HG03432 (cell line): Measurements from ENCODE around the gene MUC5AC.

ENCODE experiments used
- ATAC-seq: cut with Tn5 transposase; IDR thresholded peaks from one replicate; pipeline ENCODE4 v1.9.1; 2021; ENCODE audit warnings: mild to moderate bottlenecking, moderate library complexity; ENCODE audit not compliant: unreplicated experiment

Gene MUC5AC

DNA sequence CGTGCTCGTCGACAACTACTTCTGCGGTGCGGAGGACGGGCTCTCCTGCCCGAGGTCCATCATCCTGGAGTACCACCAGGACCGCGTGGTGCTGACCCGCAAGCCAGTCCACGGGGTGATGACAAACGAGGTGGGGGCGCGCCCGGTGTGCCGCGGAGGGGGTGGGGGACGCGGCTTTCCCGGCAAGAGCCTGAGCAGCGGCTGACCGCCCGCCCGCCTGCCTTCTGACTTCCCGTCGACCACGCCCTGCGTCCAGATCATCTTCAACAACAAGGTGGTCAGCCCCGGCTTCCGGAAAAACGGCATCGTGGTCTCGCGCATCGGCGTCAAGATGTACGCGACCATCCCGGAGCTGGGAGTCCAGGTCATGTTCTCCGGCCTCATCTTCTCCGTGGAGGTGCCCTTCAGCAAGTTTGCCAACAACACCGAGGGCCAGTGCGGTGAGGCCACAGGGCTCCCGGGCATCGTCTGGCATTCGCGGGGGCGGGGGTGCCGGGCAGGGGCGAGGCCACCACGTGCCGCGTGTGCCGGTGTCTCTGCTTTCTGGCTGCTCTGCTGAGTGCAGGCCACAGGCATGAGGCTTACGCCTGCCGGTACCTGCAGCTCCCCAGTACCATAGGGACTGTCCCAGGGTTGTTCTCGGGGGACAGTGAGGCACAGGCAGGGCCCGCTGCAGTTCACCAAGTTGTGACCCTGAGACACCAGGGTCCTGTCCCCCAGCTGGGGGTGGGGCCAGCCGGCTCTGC lies 36.7 kb downstream of the MUC5AC start:
- ATAC-seq, result no peak

DNA sequence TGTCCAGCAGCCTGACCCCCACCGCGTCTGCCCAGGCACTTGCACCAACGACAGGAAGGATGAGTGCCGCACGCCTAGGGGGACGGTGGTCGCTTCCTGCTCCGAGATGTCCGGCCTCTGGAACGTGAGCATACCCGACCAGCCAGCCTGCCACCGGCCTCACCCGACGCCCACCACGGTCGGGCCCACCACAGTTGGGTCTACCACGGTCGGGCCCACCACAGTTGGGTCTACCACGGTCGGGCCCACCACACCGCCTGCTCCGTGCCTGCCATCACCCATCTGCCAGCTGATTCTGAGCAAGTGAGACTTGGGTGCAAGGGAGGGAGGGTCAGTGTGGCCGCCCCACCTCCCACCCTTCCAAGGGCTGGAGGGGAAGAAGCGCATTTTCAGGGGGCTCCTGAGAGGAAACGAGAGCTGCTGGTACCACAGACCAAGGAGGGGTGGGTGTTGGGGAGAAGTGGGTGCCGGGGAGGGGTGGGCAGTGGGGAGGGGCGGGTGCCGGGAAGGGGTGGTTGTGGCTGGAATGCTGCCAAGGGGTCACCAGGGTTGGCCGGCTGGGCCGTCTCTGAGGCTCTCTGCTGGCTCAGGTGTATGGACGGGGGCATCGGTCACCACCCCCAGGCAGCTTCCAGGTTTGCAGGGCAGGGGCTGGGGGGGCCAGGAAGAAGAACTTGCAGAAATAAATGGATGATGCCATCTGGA lies 37.4 kb downstream of the MUC5AC start:
- no peak for ATAC-seq

DNA sequence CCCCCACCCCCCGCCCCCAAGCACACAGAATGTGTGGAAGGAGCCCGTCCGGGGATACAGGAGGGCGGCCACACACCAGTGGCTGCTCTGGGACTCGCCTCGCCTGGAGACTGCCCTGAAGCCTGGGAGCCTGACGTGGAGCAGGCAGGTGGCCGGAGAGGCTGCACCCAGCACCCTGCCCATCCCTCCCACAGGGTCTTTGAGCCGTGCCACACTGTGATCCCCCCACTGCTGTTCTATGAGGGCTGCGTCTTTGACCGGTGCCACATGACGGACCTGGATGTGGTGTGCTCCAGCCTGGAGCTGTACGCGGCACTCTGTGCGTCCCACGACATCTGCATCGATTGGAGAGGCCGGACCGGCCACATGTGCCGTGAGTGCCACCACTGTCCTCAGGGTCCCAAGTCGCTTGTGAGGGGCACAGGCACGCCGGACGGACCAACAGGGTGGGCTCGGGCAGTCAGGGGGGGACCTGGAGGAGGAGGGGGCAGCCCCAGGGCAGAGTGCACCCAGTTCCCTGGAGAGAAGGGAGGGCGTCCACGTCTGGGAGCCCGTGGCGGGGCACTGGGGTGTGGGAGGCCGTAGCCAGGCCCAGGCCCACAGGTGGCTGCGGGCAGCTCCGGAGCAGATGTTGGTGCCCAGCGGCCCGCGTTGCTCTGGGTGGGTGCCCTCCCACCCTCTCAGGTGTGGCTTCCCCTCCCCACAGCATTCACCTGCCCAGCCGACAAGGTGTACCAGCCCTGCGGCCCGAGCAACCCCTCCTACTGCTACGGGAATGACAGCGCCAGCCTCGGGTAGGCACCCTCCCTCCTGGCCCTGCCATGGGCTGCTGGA lies 38.1 kb downstream of the MUC5AC start:
- no peak for ATAC-seq

DNA sequence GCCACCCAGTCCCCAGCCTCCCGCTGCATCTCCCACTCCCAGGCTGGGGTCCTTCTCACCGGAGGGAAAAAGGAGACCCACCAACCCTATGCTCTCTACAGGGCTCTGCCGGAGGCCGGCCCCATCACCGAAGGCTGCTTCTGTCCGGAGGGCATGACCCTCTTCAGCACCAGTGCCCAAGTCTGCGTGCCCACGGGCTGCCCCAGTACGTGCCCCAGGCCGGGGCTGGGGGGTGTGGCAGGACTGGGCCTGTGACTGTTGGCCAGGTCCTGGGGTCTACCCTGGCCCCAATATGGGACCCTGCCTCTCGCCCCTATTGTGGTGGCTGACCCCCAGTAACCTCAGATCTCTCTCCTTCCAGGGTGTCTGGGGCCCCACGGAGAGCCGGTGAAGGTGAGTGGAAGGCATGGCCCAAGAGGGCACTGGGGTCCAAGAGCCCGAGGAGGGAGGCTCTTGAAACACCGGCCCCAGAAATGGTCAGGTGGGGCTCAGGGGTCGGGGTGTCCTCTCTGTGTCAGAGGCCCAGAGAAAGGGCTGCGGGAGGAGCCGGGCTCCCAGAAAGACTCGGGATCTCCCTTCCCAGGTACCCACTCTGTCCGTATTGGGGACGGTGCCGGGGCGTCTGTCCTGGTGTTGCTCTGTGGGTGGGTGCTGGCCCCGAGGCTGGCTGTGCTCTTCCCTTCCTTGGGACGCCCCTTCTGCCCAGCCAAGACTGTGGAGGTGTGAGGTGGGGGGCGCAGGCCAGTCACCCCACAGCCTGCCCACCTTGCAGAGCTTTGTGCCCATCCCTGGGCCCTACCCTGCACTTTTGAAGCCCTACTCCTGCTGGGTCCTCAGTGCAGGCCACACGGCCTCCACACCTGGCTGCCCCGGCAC lies 39.0 kb downstream of the MUC5AC start:
- ATAC-seq, result no peak

DNA sequence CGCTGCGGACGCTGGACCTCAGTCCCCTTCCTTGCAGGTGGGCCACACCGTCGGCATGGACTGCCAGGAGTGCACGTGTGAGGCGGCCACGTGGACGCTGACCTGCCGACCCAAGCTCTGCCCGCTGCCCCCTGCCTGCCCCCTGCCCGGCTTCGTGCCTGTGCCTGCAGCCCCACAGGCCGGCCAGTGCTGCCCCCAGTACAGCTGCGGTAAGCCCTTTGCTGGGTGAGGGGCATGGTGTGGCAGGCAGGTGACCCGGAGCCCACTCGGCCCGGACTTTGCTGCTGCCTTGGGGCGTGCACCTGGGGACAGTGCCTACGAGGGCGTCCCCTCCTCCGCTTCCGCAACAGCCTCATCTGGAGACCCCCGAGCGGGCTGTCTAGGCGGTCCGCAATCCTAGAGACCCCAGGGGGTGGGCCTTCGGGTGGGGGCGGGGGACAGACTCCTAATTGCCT lies 39.7 kb downstream of the MUC5AC start:
- no peak for ATAC-seq

DNA sequence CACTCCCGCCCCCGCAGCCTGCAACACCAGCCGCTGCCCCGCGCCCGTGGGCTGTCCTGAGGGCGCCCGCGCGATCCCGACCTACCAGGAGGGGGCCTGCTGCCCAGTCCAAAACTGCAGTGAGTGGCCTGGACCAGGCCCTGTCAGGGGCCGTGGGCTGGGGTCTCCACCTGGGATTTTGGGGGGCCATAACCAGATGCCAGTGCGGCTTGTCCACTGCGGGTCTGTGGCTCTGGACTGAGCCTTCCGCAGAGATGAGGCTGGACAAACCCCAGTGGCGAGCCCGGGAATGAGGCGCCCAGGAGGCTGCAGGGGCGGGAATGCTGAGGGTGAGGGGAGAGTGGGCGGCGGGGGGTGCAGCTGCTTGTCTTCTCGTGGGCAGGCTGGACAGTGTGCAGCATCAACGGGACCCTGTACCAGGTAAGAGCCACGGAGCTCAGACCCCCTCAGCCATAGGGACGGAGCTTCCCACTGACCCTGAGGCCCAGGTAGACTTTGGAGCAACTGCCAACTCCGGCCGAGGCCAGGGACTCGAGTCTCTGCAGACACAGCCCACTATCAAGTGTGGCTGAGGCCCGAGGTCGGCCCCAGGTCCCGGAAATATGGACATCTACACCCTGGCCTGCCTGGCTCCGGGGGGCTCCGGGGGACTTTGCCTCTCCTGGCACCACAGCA lies 40.3 kb downstream of the MUC5AC start:
- ATAC-seq, result no peak

DNA sequence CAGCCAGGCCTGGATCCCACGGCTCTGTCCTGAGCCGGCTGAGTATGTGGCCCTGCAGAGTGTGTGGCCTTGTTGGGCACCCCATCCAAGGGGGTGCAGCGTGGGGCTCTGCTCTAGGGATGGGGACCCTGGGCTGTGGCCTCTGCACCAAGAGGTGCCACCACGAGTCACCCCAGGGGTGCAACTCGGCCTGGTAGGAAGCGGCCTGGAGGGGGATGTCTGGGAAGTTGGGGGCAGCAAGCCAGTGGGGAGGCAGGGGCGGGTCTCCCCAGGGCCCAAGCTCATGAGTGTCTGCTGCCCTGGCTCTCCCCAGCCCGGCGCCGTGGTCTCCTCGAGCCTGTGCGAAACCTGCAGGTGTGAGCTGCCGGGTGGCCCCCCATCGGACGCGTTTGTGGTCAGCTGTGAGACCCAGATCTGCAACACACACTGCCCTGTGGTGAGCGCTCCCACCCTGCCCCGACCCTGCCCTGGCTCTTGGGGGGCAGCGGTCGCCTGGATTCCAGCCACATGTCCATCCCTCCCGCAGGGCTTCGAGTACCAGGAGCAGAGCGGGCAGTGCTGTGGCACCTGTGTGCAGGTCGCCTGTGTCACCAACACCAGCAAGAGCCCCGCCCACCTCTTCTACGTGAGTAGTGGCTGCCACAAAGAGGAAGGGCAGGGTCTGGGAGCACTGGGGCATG lies 40.9 kb downstream of the MUC5AC start:
- no peak for ATAC-seq

DNA sequence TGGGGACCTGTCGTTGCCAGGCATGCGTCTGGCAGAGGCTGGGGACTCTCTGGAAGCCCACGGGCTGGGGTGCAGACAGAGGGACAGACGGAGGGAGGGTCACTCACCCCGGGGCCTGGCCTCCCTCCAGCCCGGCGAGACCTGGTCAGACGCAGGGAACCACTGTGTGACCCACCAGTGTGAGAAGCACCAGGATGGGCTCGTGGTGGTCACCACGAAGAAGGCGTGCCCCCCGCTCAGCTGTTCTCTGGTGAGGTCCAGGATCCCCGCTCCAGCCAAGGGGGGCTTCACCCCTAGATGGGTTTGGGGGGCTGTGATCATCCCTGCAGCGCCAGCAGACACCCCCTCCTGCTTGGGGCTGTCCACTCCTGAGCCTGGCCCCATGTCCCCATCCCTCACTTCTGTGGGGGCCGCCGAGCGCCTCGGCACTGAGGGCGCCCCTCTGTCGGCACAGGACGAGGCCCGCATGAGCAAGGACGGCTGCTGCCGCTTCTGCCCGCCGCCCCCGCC lies 41.5 kb downstream of the MUC5AC start:
- ATAC-seq, result no peak

DNA sequence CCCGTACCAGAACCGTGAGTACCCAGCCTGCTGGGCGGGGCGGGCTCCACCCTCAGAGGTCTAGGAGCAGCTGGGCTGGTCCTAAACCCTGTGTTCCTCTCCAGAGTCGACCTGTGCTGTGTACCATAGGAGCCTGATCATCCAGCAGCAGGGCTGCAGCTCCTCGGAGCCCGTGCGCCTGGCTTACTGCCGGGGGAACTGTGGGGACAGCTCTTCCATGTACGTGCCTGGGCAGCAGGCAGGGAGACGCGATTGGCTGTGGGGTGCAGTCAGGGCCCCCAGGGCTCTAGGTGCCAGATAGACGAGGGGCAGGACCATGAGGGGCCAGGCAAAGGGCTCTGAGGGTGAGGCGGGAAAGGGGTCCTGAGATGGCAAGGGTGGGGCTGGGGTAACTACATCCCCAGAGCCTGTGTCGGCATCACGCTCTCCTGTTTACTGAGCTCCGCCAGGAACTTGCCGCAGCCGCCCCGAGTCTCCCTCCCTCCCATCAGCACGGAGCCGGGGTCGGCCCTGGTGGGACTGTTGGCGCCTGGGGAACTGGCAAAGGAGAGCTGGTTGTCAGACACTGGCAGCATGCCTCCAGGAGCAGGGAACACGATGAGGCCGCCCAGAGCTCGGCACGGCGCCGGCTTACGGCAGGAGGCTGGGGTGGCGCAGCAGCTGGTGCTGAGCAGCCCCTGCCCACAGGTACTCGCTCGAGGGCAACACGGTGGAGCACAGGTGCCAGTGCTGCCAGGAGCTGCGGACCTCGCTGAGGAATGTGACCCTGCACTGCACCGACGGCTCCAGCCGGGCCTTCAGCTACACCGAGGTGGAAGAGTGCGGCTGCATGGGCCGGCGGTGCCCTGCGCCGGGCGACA lies 42.2 kb downstream of the MUC5AC start:
- ATAC-seq, result no peak

DNA sequence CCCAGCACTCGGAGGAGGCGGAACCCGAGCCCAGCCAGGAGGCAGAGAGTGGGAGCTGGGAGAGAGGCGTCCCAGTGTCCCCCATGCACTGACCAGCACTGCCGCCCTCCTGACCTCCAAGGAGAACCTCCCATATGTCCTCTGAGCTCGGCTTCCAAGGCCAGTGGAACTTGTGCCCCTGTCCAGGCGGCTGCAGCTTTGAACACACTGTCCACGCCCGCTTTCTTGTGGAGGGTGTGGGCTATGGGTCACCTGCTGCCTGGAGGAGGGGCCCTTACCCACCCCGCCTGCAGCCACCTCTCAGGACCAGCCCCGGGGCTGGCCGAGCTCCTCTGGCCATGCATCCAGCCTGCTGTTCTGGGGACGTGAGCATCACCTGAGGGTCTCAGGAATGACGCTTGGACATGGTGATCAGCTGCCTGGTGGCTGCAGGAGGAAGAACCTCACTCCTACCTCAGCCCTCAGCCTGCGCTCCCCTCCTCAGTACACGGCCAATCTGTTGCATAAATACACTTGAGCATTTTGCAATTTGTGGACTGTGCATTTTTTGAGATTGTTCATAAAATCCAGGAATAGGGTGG lies 42.9 kb downstream of the MUC5AC start:
- ATAC-seq, result no peak

DNA sequence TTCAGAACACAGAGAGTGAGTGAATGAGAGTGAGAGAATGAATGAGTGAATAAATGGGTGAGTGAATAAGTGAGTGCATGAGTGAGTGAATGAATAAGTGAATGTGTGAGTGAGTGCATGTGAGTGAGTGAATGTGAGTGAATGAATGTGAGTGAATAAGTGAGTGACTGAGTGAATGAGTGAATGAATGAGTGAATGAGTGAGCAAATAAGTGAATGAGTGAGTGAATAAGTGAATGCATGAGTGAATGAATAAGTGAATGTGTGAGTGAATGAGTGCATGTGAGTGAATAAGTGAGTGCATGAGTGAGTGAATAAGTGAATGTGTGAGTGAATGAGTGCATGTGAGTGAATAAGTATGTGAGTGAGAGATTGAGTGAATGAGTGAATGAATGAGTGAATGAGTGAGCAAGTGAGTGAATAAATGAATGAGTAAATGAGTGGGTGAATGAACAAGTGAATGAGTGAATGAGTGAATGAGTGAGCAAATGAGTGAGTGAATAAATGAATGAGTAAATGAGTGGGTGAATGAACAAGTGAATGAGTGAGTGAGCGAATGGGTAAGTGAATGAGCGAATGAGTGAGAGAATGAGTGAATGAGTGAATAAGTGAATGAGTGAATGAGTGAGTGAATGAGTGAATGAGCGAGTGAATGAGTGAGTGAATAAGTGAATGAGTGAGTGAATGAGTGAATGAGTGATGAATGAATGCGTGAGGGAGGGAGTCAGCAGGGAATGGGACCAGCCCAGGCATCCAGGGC lies 43.8 kb downstream of the MUC5AC start:
- ATAC-seq, result no peak

DNA sequence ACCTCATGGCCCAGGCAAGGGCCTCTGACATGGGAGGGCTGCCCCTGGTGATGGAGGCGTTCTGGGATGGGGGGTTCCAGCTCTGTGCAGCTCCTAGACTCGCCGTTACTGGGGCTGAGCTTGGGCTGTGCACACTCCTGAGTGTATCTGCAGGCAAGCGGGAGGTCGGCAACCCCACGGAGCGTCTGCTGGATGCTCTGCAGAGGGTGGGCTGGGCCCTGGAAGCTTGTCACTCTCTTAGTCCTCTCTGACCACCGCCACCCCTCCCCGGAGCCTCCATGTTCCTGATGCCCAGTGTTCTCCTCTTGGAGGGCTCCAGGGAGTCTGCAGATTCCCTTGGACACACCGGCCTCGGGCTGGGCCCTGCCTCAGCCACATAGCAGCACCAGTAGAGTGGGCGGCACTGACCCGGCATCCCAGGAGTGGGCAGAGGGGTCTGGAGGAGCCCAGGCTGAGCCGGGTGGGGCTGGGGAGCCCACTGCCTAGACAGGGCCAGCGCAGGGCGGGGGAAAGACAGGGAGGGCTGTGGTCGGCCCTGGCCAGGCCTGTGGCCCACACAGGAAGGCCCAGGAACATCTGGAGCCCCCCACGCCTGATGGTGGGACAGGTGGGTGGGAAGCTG lies 44.5 kb downstream of the MUC5AC start:
- ATAC-seq, result no peak

DNA sequence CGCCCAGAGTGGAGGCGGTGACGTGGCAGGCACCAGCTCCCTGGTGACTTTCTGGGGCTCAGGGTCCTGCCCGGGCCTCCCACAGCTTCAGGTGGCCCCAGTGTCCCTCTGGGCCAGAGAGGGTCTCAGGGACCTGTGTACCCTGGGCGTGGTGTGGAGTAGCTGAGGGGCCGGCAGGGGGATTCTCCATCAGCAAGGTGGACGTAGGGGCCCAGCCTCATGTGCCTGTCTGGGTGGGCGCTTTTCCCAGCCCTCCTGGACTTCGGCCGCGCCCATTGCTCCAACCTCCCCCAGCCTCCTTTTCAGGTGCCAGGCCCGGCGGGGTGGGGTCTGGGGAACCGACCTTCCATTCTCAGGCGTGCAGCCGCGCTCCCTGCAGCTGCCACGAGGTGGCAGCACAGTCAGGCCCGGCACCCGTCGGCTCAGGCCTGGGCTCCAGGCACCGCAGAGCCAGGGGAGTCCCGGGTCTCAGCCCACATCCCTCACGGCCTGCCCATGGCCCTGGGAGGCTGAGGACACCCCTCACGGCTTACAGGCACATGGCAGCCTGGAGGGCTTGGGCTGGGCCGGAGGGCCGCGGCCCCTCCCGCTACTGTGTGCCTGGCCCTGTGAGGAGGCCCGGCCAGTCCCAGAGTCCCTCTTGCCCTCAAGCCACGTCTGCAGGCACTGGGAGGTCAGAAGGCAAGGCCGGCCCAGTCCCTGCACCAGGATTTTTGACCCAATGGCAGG lies 45.2 kb downstream of the MUC5AC start:
- no peak for ATAC-seq

DNA sequence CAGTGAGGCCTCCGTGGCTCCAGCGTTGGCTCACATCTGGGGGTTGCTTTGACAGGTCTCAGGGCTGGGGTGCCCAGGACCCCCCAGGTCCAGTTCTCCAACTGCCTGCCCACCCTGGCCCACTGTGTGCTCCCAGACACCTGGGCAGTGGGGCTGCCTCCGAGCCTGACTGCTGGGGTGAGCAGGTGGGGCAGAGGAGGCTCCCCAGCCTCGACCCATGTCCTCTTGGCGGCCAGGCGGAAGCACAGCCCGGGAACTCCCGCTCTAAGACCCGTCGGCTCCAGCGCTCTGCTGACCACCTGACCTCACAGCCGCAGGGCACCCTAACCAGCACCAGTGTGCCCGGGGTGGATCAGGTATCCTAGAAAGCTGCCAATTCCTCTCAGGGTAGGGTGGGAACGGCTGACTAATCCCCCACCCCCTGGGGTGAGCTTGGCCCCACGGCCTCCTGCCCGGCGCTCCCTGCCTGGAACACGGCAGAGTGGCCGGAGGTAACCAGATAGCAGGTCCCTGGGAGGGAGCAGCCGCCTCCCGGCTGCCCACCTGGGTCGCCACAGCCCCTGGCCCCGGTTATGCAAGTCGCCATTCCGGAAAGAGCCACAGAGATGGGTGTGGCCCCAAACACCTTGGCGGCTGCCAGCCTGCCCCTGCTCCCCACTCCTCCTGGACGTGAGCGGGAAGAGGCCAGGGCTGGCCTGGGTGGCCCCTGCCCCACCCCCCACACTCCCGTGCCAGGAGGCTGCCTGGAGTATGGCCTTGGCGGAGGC lies 45.9 kb downstream of the MUC5AC start:
- ATAC-seq, result no peak

DNA sequence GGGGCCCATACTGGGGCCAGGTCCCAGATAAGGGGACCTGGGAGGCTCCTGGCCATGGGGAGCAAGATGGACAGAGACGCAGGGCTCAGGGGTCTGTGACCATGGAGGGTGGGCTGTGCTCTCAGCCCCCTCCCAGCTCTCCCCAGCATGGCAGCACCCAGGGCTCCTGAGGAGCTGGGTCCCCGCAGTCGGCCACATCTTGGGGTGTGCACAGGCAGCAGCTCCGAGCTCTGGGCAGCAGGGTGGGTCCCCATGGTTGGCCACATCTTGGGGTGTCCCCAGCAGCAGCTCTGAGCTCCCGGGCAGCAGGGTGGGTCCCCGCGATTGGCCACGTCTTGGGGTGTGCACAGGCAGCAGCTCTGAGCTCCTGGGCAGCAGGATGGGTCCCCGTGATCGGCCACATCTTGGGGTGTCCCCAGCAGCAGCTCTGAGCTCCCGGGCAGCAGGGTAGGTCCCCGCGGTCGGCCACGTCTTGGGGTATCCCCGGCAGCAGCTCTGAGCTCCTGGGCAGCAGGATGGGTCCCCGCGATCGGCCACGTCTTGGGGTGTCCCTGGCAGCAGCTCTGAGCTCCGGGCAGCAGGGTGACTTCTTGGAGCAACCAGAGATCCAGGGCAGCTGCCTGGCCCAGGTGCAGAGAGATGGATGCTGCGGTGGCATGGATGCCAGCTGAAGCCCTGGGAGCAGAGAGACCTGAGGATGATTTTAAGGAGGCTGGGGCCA lies 46.8 kb downstream of the MUC5AC start:
- no peak for ATAC-seq
